CD4-positive, alpha-beta T cell (primary cell): ENCODE results near the gene NDRG2. TPM values are rescaled to one million over a fixed set of nuclear protein-coding genes. Genes with fewer than 3 reads are reported as not detected.

Source experiments
- ATAC-seq: fragments of 200-7000 bp; cut with Tn5 transposase; one replicate; pipeline ENCODE4 v1.10.0; 2022; ENCODE audit warnings: mild to moderate bottlenecking; ENCODE audit not compliant: poor library complexity
- CTCF ChIA-PET: fragments of 350-600 bp; sonication (Branson Sonifier 250); formaldehyde crosslinking; loops from one replicate; lab custom pipeline; 2021; ENCODE audit warnings: antibody characterized with exemption, inconsistent platforms; lab: Charles Lee
- POLR2A ChIA-PET: fragments of 350-600 bp; sonication (Branson Sonifier 250); formaldehyde crosslinking; loops from one replicate; lab custom pipeline; 2021; ENCODE audit warnings: antibody characterized with exemption, inconsistent platforms; lab: Charles Lee
- DNase-seq, 14 experiments: peaks; one replicate each; pipeline ENCODE4 v3.0.0-alpha.2; 2013 to 2020; ENCODE audit warnings: mixed read lengths in 2 of 14
- H3K27ac ChIP-seq, 2 donors: one replicate each; pipeline versions ENCODE4 v1.5.1 to v1.7.0; 2013; ENCODE audit warnings: low read length in 2 of 2, low read depth in 1 of 2, mild to moderate bottlenecking in 1 of 2
- H3K27me3 ChIP-seq, 2 experiments: 1 replicate in 1 of 2; 2 replicates in 1 of 2; pipeline versions ENCODE4 v1.6.1 to v1.7.0; 2013; ENCODE audit warnings: low read length in 2 of 2, control low read depth in 1 of 2, mild to moderate bottlenecking in 1 of 2, moderate library complexity in 1 of 2; ENCODE audit not compliant: insufficient read depth in 2 of 2, control insufficient read depth in 1 of 2
- H3K36me3 ChIP-seq: one replicate; pipeline ENCODE4 v1.6.1; 2013; ENCODE audit warnings: low read length, control low read depth; ENCODE audit not compliant: insufficient read depth
- H3K4me1 ChIP-seq: one replicate; pipeline ENCODE4 v1.6.1; 2013; ENCODE audit warnings: low read length, control low read depth; ENCODE audit not compliant: insufficient read depth
- H3K4me3 ChIP-seq: one replicate; pipeline ENCODE4 v1.5.1; 2013; ENCODE audit warnings: mild to moderate bottlenecking, low read length, moderate library complexity
- H3K9me3 ChIP-seq, 2 experiments: 1 replicate in 1 of 2; 2 replicates in 1 of 2; pipeline versions ENCODE4 v1.6.1 to v1.7.0; 2013; ENCODE audit warnings: low read length in 2 of 2, mild to moderate bottlenecking in 2 of 2, control low read depth in 1 of 2, moderate library complexity in 1 of 2; ENCODE audit not compliant: control insufficient read depth in 1 of 2, insufficient read depth in 1 of 2
- H3K27ac Mint-ChIP-seq: one replicate; pipeline ENCODE4 v1.8.0; 2020; ENCODE audit warnings: mixed read lengths
- H3K27me3 Mint-ChIP-seq: one replicate; pipeline ENCODE4 v1.8.0; 2021; ENCODE audit warnings: mixed read lengths
- H3K36me3 Mint-ChIP-seq: one replicate; pipeline ENCODE4 v1.8.0; 2021; ENCODE audit warnings: low read depth, mixed read lengths
- H3K4me1 Mint-ChIP-seq: one replicate; pipeline ENCODE4 v1.8.0; 2021; ENCODE audit warnings: low read depth, mixed read lengths
- H3K4me3 Mint-ChIP-seq: one replicate; pipeline ENCODE4 v1.8.0; 2020; ENCODE audit warnings: mild to moderate bottlenecking, mixed read lengths
- H3K9me3 Mint-ChIP-seq: one replicate; pipeline ENCODE4 v1.8.0; 2020; ENCODE audit warnings: mixed read lengths
- CTCF ChIP-seq: fragments of 200-600 bp; IDR thresholded peaks from one replicate; pipeline ENCODE4 v1.8.0; 2022; ENCODE audit warnings: antibody characterized with exemption, mild to moderate bottlenecking
- intact Hi-C, 2 experiments: fragments of 100-400 bp; cut with DNase I in 1 of 2; cut with micrococcal nuclease in 1 of 2; formaldehyde crosslinking; loops; one replicate each; pipeline versions ENCODE4 v1.15.1 to v1.9.0; 2023 to 2025; cut with DNase I, micrococcal nuclease
- total RNA-seq, 174 experiments: library from RNA in 2 of 174; stranded (reverse) in 2 of 174; gene quantifications; one replicate each; pipeline ENCODE4 v1.2.3 and lab custom pipeline; 2021 to 2026

NDRG2 gene
- total RNA-seq, 2 experiments from 2014 or later = 26.7 to 28.6 TPM

GRCh38 chr14:21003788-21004346, 21.0 kb downstream of the NDRG2 start:
- ATAC-seq (no peak), DNase-seq (no peak)
- Mint-ChIP-seq H3K27ac (no peak overlapping the region), H3K36me3 (no peaks in the 10 kb centered on the region), H3K9me3 (no peaks in the 10 kb centered on the region), H3K27me3 (no peaks in the 10 kb centered on the region), H3K4me3 (no peak overlapping the region), H3K4me1 (no peaks in the 10 kb centered on the region)
- no peak overlapping the region for H3K27ac ChIP-seq
- no peaks in the 10 kb centered on the region for H3K9me3 ChIP-seq
- intact Hi-C loops = no loop called here
- no peaks in the 10 kb centered on the region for H3K27me3 ChIP-seq
- CTCF ChIA-PET = interaction anchor here (0.5 to 2.1 kb wide), 4 partner anchors 11 to 440 kb away, joined by 3 to 7 read pairs (median 4); no protein-coding TSS in a partner anchor
- H3K36me3 ChIP-seq = no peaks in the 10 kb centered on the region
- POLR2A ChIA-PET = no interaction called here
- H3K4me3 ChIP-seq = no peak overlapping the region
- TF ChIP-seq CTCF = no peak
- no peaks in the 10 kb centered on the region for H3K4me1 ChIP-seq

DNA sequence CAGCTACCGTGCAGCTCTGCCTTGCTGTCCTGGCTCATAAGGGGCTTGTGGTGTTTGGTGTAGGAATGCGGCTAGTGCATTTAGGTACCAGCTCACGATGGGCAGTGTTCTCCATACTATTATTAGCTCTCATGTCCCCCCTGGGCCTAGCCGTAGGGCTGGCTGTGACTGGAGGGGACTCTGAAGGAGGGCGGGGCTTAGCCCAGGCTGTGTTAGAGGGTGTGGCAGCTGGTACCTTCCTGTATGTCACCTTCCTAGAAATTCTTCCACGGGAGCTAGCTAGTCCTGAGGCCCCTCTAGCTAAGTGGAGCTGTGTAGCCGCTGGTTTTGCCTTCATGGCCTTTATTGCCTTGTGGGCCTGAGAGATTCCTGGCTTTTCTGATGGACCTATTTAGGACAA, 23.6 kb downstream of the NDRG2 start:
- DNase-seq (no peak), ATAC-seq (no peak)
- ChIA-PET POLR2A (interaction anchor here (0.6 kb wide), 1 partner anchor 128 kb away, joined by 3 read pairs; no protein-coding TSS in a partner anchor), CTCF (interaction anchor here (1.5 kb wide), 1 partner anchor 14 kb away, joined by 3 read pairs; no protein-coding TSS in a partner anchor)
- H3K4me3 ChIP-seq = no peak overlapping the region
- Mint-ChIP-seq H3K4me3 (no peak overlapping the region), H3K27ac (no peak overlapping the region), H3K36me3 (peaks cover 23% of the 10 kb centered on the region), H3K4me1 (peaks cover 22% of the 10 kb centered on the region), H3K27me3 (no peaks in the 10 kb centered on the region), H3K9me3 (no peaks in the 10 kb centered on the region)
- H3K4me1 ChIP-seq = no peaks in the 10 kb centered on the region
- no peak for TF ChIP-seq CTCF
- H3K36me3 ChIP-seq = peaks cover 12% of the 10 kb centered on the region
- H3K9me3 ChIP-seq = no peaks in the 10 kb centered on the region
- intact Hi-C loops = no loop called here
- H3K27ac ChIP-seq = no peak overlapping the region
- H3K27me3 ChIP-seq = no peaks in the 10 kb centered on the region

DNA sequence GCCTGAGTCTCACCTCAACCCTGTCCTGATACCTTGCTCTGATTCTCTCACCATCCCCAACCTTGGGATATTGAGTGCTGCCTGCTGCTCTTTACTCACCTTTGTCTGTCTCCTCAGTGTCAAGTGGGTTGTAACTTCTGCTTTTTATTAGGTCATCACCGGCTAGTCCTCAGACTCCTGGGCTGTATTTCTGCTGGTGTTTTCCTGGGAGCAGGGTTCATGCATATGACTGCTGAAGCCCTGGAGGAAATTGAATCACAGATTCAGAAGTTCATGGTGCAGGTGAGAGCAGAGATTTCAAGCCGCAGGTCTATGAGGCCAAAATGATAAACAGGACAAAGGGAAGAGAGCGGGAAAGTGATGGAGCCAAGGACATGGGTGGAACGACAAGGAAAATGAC, 25.3 kb downstream of the NDRG2 start:
- Mint-ChIP-seq H3K4me3 (no peak overlapping the region), H3K9me3 (no peaks in the 10 kb centered on the region), H3K27ac (no peak overlapping the region), H3K4me1 (peaks cover 34% of the 10 kb centered on the region), H3K36me3 (peaks cover 39% of the 10 kb centered on the region), H3K27me3 (no peaks in the 10 kb centered on the region)
- H3K36me3 ChIP-seq = peaks cover 28% of the 10 kb centered on the region
- POLR2A ChIA-PET = no interaction called here
- no peaks in the 10 kb centered on the region for H3K4me1 ChIP-seq
- H3K9me3 ChIP-seq = no peaks in the 10 kb centered on the region
- ATAC-seq (no peak), DNase-seq (no peak)
- no peak for TF ChIP-seq CTCF
- intact Hi-C loops = no loop called here
- no peak overlapping the region for H3K4me3 ChIP-seq
- CTCF ChIA-PET = no interaction called here
- no peaks in the 10 kb centered on the region for H3K27me3 ChIP-seq
- no peak overlapping the region for H3K27ac ChIP-seq
